ENCODE measurements around the gene ANKRD29.

- TF ChIP-seq CTCF (conservative IDR thresholded peaks at IDR 0.05; ENCODE audit: low read length) (no peak), EZH2phosphoT487 (IDR thresholded peaks at IDR 0.05; ENCODE audit: borderline replicate concordance, low read depth, low read length) (no peak)
Measured at GRCh38 chr18:23593720-23594119, 69.0 kb downstream of the ANKRD29 start.

Measured in OCI-LY7 (cell line).